GM18861 (cell line): Measurements from ENCODE around the gene TRERF1.
"Not testable (repeated sequence)": the region's sequence is repeated elsewhere in the genome, so short reads cannot be mapped to it uniquely, and the experiment has no call there.

Source experiments
- ATAC-seq: cut with Tn5 transposase; IDR thresholded peaks from one replicate; pipeline ENCODE4 v1.9.1; 2021; ENCODE audit not compliant: unreplicated experiment

TRERF1 gene

GRCh38 chr6:42203183-42203582 is 248.5 kb downstream of the TRERF1 start:
- ATAC-seq, result no peak

- not testable (repeated sequence) for ATAC-seq
Measured at GRCh38 chr6:42202131-42202915, 249.4 kb downstream of the TRERF1 start.

- no peak for ATAC-seq
Measured at GRCh38 chr6:42201382-42201781, 250.3 kb downstream of the TRERF1 start.

- ATAC-seq, result no peak
Measured at GRCh38 chr6:42200035-42200434, 251.7 kb downstream of the TRERF1 start.

GRCh38 chr6:42199106-42199981 is 252.4 kb downstream of the TRERF1 start:
- ATAC-seq, result no peak

- ATAC-seq, result no peak
Measured at GRCh38 chr6:42197555-42198362, 254.0 kb downstream of the TRERF1 start.

- no peak for ATAC-seq
Measured at GRCh38 chr6:42195415-42195814, 256.3 kb downstream of the TRERF1 start.

GRCh38 chr6:42194056-42194455 is 257.7 kb downstream of the TRERF1 start:
- no peak for ATAC-seq

GRCh38 chr6:42193491-42193894 is 258.2 kb downstream of the TRERF1 start:
- ATAC-seq, result no peak

- ATAC-seq, result not testable (repeated sequence)
Measured at GRCh38 chr6:42192385-42192784, 259.3 kb downstream of the TRERF1 start.

- ATAC-seq, result no peak
Measured at GRCh38 chr6:42190554-42191183, 261.1 kb downstream of the TRERF1 start.

- ATAC-seq, result no peak
Measured at GRCh38 chr6:42188406-42188805, 263.3 kb downstream of the TRERF1 start.

GRCh38 chr6:42185597-42185996 is 266.1 kb downstream of the TRERF1 start:
- no peak for ATAC-seq

- no peak for ATAC-seq
Measured at GRCh38 chr6:42184475-42184874, 267.3 kb downstream of the TRERF1 start.

GRCh38 chr6:42182101-42182500 is 269.6 kb downstream of the TRERF1 start:
- no peak for ATAC-seq

- ATAC-seq, result no peak
Measured at GRCh38 chr6:42179945-42180313, 271.8 kb downstream of the TRERF1 start.

GRCh38 chr6:42179261-42179944 is 272.3 kb downstream of the TRERF1 start:
- no peak for ATAC-seq

GRCh38 chr6:42177514-42178364 is 274.0 kb downstream of the TRERF1 start:
- ATAC-seq, result no peak

- no peak for ATAC-seq
Measured at GRCh38 chr6:42176981-42177380, 274.7 kb downstream of the TRERF1 start.
